ENCODE measurements around the gene TENM4. TPM values are rescaled to one million over a fixed set of nuclear protein-coding genes. Genes with fewer than 3 reads are reported as not detected.

TENM4 gene
- polyA plus RNA-seq, 1 donor from 2014 or later, result 16.8 TPM

DNA sequence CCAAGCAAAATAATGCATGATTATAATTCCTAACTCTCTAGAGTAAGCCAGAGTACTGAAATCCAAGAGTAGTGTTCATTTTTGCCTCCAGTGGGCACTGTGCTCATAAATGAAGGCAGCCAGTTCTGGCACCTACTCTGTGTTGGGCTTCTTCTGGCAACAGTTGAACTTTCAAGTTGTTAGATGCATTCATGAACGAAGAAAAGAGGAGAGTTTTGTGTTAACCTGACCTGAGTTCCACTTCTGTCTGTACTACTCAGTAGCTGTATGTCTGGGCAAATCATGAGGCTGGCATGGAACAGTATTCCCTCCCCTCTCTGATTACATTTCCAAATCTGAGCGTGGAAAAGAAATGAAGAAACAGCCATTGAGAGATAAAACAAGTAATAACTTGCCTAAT, 20.3 kb upstream of the TENM4 start:
- H3K4me2 ChIP-seq (ENCODE audit: low read length), result no peak overlapping the region
- TF ChIP-seq, protein P1, sequence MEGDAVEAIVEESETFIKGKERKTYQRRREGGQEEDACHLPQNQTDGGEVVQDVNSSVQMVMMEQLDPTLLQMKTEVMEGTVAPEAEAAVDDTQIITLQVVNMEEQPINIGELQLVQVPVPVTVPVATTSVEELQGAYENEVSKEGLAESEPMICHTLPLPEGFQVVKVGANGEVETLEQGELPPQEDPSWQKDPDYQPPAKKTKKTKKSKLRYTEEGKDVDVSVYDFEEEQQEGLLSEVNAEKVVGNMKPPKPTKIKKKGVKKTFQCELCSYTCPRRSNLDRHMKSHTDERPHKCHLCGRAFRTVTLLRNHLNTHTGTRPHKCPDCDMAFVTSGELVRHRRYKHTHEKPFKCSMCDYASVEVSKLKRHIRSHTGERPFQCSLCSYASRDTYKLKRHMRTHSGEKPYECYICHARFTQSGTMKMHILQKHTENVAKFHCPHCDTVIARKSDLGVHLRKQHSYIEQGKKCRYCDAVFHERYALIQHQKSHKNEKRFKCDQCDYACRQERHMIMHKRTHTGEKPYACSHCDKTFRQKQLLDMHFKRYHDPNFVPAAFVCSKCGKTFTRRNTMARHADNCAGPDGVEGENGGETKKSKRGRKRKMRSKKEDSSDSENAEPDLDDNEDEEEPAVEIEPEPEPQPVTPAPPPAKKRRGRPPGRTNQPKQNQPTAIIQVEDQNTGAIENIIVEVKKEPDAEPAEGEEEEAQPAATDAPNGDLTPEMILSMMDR (IDR thresholded peaks at IDR 0.05; ENCODE audit: poor library complexity, severe bottlenecking), result peak; percentile 49
- TF ChIP-seq, protein P2, sequence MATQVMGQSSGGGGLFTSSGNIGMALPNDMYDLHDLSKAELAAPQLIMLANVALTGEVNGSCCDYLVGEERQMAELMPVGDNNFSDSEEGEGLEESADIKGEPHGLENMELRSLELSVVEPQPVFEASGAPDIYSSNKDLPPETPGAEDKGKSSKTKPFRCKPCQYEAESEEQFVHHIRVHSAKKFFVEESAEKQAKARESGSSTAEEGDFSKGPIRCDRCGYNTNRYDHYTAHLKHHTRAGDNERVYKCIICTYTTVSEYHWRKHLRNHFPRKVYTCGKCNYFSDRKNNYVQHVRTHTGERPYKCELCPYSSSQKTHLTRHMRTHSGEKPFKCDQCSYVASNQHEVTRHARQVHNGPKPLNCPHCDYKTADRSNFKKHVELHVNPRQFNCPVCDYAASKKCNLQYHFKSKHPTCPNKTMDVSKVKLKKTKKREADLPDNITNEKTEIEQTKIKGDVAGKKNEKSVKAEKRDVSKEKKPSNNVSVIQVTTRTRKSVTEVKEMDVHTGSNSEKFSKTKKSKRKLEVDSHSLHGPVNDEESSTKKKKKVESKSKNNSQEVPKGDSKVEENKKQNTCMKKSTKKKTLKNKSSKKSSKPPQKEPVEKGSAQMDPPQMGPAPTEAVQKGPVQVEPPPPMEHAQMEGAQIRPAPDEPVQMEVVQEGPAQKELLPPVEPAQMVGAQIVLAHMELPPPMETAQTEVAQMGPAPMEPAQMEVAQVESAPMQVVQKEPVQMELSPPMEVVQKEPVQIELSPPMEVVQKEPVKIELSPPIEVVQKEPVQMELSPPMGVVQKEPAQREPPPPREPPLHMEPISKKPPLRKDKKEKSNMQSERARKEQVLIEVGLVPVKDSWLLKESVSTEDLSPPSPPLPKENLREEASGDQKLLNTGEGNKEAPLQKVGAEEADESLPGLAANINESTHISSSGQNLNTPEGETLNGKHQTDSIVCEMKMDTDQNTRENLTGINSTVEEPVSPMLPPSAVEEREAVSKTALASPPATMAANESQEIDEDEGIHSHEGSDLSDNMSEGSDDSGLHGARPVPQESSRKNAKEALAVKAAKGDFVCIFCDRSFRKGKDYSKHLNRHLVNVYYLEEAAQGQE (IDR thresholded peaks at IDR 0.05; ENCODE audit: borderline replicate concordance), result no peak
- no peak for TF ChIP-seq EZH2 (IDR thresholded peaks at IDR 0.05; ENCODE audit: borderline replicate concordance, insufficient read depth, low read length, poor library complexity, severe bottlenecking)
- TF ChIP-seq RAD21 (conservative IDR thresholded peaks at IDR 0.05), result peak; percentile 47
- no peaks in the 10 kb centered on the region for H3K27me3 ChIP-seq (ENCODE audit: insufficient read depth, low read depth, low read length)
- H4K20me1 ChIP-seq (ENCODE audit: insufficient read depth), result no peaks in the 10 kb centered on the region
- no peak overlapping the region for H3K4me3 ChIP-seq (ENCODE audit: low read length)
- no peak overlapping the region for H2AFZ ChIP-seq (ENCODE audit: low read depth, low read length)
- H3K9me2 ChIP-seq (ENCODE audit: insufficient read depth, low read length), result no peaks in the 10 kb centered on the region
- H3K79me2 ChIP-seq (replicated peaks; ENCODE audit: insufficient read depth, low read length), result no peaks in the 10 kb centered on the region
- no peaks in the 10 kb centered on the region for H3K9me3 ChIP-seq (ENCODE audit: low read length)
- H3K27ac ChIP-seq (ENCODE audit: low read length), result no peak overlapping the region
- H3F3A ChIP-seq (ENCODE audit: insufficient read depth, low read length, poor library complexity, severe bottlenecking), result no peaks in the 10 kb centered on the region
- no peak overlapping the region for H3K9ac ChIP-seq (ENCODE audit: low read length)
- H3K36me3 ChIP-seq (ENCODE audit: insufficient read depth, low read length), result no peaks in the 10 kb centered on the region

DNA sequence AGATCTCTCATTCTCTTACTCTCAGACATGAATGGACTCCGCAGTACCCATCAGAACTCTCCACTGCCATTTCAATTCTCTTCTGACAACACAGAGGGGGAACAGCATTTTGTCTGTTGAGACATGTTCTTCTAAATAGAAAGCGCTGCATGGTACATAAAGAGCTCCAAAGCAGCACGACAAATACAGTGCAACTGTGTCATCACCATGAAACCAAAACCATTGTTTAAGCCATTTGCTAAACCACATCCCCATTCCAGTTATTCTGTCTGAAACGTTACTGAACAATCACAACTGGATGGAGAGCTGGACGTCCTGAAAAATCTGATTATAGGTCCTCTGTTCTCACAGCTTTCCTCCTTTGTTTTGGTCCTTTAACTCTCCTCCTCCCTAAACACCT, 17.9 kb upstream of the TENM4 start:
- no peak overlapping the region for H3K9ac ChIP-seq (ENCODE audit: low read length)
- no peaks in the 10 kb centered on the region for H3K27me3 ChIP-seq (ENCODE audit: insufficient read depth, low read depth, low read length)
- no peaks in the 10 kb centered on the region for H4K20me1 ChIP-seq (ENCODE audit: insufficient read depth)
- H3K27ac ChIP-seq (ENCODE audit: low read length), result no peak overlapping the region
- no peaks in the 10 kb centered on the region for H3K9me2 ChIP-seq (ENCODE audit: insufficient read depth, low read length)
- no peak overlapping the region for H3K4me3 ChIP-seq (ENCODE audit: low read length)
- no peaks in the 10 kb centered on the region for H3K9me3 ChIP-seq (ENCODE audit: low read length)
- H3K4me2 ChIP-seq (ENCODE audit: low read length), result no peak overlapping the region
- no peaks in the 10 kb centered on the region for H3F3A ChIP-seq (ENCODE audit: insufficient read depth, low read length, poor library complexity, severe bottlenecking)
- H3K36me3 ChIP-seq (ENCODE audit: insufficient read depth, low read length), result no peaks in the 10 kb centered on the region
- H2AFZ ChIP-seq (ENCODE audit: low read depth, low read length), result no peak overlapping the region
- H3K79me2 ChIP-seq (replicated peaks; ENCODE audit: insufficient read depth, low read length), result no peaks in the 10 kb centered on the region
- TF ChIP-seq TAF1 (IDR thresholded peaks at IDR 0.05; ENCODE audit: low read depth) (no peak), SMC3 (conservative IDR thresholded peaks at IDR 0.05; ENCODE audit: poor library complexity) (no peak), EP300 (conservative IDR thresholded peaks at IDR 0.05; ENCODE audit: poor library complexity, severe bottlenecking) (no peak)
- TF ChIP-seq, protein P1 (IDR thresholded peaks at IDR 0.05; ENCODE audit: poor library complexity, severe bottlenecking), result no peak
